Left lung (tissue), 10 donors: ENCODE data around the gene ANTXR1. TPM values are rescaled to one million over a fixed set of nuclear protein-coding genes. Genes with fewer than 3 reads are reported as not detected.
"Not testable (repeated sequence)": the region's sequence is repeated elsewhere in the genome, so short reads cannot be mapped to it uniquely, and the experiment has no call there.

Source experiments
- ATAC-seq: fragments of 200-7000 bp; cut with Tn5 transposase; one replicate; pipeline ENCODE4 v1.9.1; 2020; ENCODE audit warnings: moderate library complexity
- DNase-seq, 4 donors: peaks; one replicate each; pipeline ENCODE4 v3.0.0-alpha.2; 2013 to 2020
- H3K27ac ChIP-seq, 2 donors: fragments of 200-600 bp; sonication (generic) in 1 of 2; one replicate each; pipeline versions ENCODE4 v1.5.0 to v1.8.0; 2020 to 2021
- H3K27me3 ChIP-seq, 2 donors: fragments of 200-600 bp; sonication (generic) in 1 of 2; one replicate each; pipeline versions ENCODE4 v1.5.0 to v1.8.0; 2020 to 2021
- H3K36me3 ChIP-seq, 2 donors: fragments of 200-600 bp; sonication (generic) in 1 of 2; one replicate each; pipeline versions ENCODE4 v1.5.0 to v1.8.0; 2020 to 2021
- H3K4me1 ChIP-seq, 2 donors: fragments of 200-600 bp; one replicate each; pipeline ENCODE4 v1.8.0; 2021
- H3K4me3 ChIP-seq, 2 donors: fragments of 200-600 bp; sonication (generic) in 1 of 2; one replicate each; pipeline versions ENCODE4 v1.5.0 to v1.8.0; 2020 to 2021; ENCODE audit warnings: mild to moderate bottlenecking in 1 of 2
- H3K9me3 ChIP-seq, 2 donors: fragments of 200-600 bp; sonication (generic) in 1 of 2; one replicate each; pipeline versions ENCODE4 v1.5.0 to v1.8.0; 2020 to 2021
- CTCF ChIP-seq, 2 donors: fragments of 200-600 bp; sonication (generic) in 1 of 2; IDR thresholded peaks; one replicate each; pipeline versions ENCODE4 v1.5.0 to v1.8.0; 2021; ENCODE audit warnings: antibody characterized with exemption in 2 of 2
- intact Hi-C, 2 donors: fragments of 100-400 bp; cut with DNase I; formaldehyde crosslinking; loops; one replicate each; pipeline versions ENCODE4 v1.11.2 to v1.14.2; 2022
- polyA plus RNA-seq, 6 donors: library from polyadenylated mRNA; unstranded; fragments of 120-200 nt; gene quantifications; one replicate each; pipeline ENCODE4 v1.2.1, GENCODE V29; 2013; ENCODE audit not compliant: insufficient read length in 6 of 6
- total RNA-seq, 2 donors: library from RNA; stranded (reverse); fragmentation: NEBNext Ultra II Directional; extraction: Animal tissue kit (Norgen Biotek cat#: 25700); gene quantifications; one replicate each; pipeline ENCODE4 v1.2.1, GENCODE V29; 2021
- donor health status: DM: no; HTN: yes; CAD: no.
- donor health status: DM: no; HTN: no; CAD: no.

ANTXR1 gene
- total and polyA plus RNA-seq, 8 donors = 70.2 to 115 (median 87.3) TPM

- Histone ChIP-seq H3K4me1 (no peaks in the 10 kb centered on the region), H3K36me3 (no peaks in the 10 kb centered on the region), H3K27me3 (no peaks in the 10 kb centered on the region), H3K9me3 (no peaks in the 10 kb centered on the region), H3K4me3 (no peak overlapping the region), H3K27ac (peak overlapping the region in 1 of 2 donors; percentile 1)
- ATAC-seq = no peak
- intact Hi-C loops = no loop called here
- DNase-seq = no peak
- TF ChIP-seq CTCF (IDR thresholded peaks at IDR 0.05) = no peak
Observed at GRCh38 chr2:69251943-69252342, 239.0 kb downstream of the ANTXR1 start.

DNA sequence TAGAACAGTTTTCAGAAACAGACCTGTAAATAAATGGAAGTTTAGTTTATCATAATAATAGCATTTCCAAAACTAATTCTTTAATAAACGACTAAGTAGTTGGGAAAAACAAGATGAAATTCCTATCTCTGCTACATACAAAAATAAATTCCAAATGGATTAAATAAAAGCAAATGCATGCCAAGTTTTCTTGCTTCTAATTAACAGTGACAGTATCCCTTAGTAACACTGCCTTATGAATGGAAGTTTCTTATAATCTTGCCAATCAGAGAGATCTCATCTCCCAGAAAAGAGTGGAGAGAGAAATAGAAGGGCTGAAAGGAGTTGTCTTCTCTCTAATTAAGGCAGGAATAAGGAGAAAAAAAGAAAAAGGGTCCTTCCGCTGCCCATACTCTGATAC, 240.1 kb downstream of the ANTXR1 start:
- no peak for DNase-seq
- TF ChIP-seq CTCF (IDR thresholded peaks at IDR 0.05) = no peak
- Histone ChIP-seq H3K27ac (peak overlapping the region; percentile 38 to 54), H3K9me3 (peaks cover 0 to 2% of the 10 kb centered on the region in 2 donors), H3K4me3 (no peak overlapping the region), H3K27me3 (no peaks in the 10 kb centered on the region), H3K4me1 (no peaks in the 10 kb centered on the region), H3K36me3 (no peaks in the 10 kb centered on the region)
- peak; percentile 18 for ATAC-seq
- intact Hi-C loops = no loop called here

DNA sequence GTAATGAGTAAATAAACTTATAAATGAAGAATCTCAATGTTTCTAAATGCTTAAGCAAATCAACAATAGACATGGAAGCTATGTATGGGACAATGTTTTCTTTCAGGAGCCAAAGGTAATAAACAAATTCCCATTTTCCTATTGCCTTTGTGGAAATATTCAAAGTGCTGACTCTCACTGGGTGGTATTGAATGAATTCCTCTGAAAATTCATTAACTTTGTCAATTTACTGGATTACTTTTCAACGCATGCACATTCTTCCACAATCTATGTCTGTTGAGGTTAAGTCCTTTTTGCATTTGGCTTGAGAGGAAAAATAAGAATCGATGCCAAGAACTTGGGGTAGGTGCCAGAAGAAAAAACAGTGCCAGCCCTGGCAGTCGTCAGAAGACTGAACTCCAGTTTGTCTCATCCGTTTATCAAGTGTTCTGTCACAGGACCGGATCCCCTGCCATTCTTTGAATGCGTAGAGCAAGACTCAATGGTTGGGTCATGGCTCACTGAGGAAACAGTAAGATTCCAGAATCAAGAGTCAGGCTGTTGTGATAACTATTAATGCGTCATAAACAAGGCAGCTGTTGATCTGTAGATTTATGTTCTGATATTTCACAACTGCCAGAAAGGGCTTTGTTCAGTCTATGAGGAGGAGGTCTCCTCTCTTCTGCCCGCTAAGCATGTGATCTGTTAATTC, 240.8 kb downstream of the ANTXR1 start:
- Histone ChIP-seq H3K27ac (peak overlapping the region; percentile 38 to 54), H3K4me1 (no peaks in the 10 kb centered on the region), H3K4me3 (no peak overlapping the region), H3K9me3 (peaks cover 0 to 7% of the 10 kb centered on the region in 2 donors), H3K27me3 (no peaks in the 10 kb centered on the region), H3K36me3 (no peaks in the 10 kb centered on the region)
- TF ChIP-seq CTCF (IDR thresholded peaks at IDR 0.05) = no peak
- intact Hi-C loops = no loop called here
- ATAC-seq (peak; percentile 81), DNase-seq (peak in 1 of 4 donors; percentile 58)

DNA sequence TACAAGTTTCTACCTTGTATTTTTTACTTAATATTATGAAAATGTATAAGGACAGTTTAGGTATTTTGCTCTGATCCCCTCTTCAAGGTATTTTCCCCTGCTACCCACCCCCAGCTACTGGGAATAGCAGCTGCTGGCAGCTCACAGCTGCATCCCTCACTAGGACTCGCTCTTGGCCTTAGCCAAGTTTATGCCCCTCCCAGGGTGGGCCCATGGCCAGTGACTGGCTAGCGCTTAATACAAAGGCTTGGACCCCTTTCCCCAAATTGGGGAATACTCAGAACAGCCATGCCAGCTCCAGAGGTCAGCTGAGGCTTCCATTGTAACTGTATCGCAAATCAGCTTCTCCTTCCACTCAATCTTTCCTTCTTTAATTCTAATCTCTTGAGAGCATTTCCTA, 242.8 kb downstream of the ANTXR1 start:
- ATAC-seq = no peak
- H3K9me3 ChIP-seq = peaks cover 0 to 27% of the 10 kb centered on the region in 2 donors
- TF ChIP-seq CTCF (IDR thresholded peaks at IDR 0.05) = no peak
- intact Hi-C loops = no loop called here
- no peaks in the 10 kb centered on the region for H3K4me1 ChIP-seq
- H3K4me3 ChIP-seq = no peak overlapping the region
- H3K27me3 ChIP-seq = no peaks in the 10 kb centered on the region
- no peaks in the 10 kb centered on the region for H3K36me3 ChIP-seq
- DNase-seq = no peak
- H3K27ac ChIP-seq = no peak overlapping the region

GRCh38 chr2:69259994-69260591, 247.1 kb downstream of the ANTXR1 start:
- H3K27me3 ChIP-seq, ATAC-seq, H3K4me3 ChIP-seq, intact Hi-C loops, H3K4me1 ChIP-seq, DNase-seq, H3K36me3 ChIP-seq, H3K27ac ChIP-seq: not testable (repeated sequence)
- peaks cover 0 to 51% of the 10 kb centered on the region in 2 donors for H3K9me3 ChIP-seq
